ENCODE data around the gene NHLRC4. TPM values are rescaled to one million over a fixed set of nuclear protein-coding genes. Genes with fewer than 3 reads are reported as not detected.
A peak's percentile ranks its signal among the peaks of the same experiment; 100 is the strongest.

The NHLRC4 gene
- total and polyA plus RNA-seq, 2 of the 4 experiments (the other 2 are of a cell fraction), result 0.72 to 0.84 TPM

DNA sequence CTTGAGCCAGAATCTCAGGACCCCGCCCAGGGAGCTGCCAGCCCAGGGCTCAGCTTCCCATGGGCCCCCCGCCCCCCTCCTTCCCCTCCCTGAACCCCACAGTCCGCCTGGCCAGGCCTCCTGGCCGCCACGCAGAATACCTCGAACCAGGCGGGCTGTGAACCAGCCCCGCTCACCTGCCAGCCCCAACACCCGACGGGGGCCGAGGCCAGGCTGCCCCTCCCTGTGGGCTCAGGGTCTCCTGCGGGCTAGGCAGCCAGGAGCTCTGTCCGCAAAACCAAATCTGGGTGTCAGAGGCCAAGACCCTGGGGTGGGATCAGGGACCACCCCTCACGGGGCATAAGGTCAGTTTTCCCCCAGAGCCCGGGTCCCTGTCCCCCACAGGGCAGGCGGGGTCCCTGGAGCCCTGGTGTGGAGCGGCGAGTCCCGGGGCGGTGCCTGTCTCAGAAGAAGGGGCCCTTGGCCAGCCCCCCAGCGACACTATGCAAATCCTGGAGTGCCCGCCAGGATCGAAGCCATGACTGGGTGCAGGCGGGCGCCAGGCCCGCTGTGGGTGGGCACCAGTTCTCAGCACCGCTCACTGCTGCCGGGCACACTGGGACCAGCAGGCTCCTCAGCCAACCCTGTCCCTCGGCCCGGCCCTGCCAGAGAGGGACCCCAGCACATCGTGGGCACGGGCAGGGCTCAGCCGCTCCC is 13.1 kb upstream of the NHLRC4 start:
- peaks cover 9% of the 10 kb centered on the region; the same call in 1 of the 2 replicates for H4K20me1 ChIP-seq (ENCODE audit: insufficient read depth, low read length)
- intact Hi-C loops (cut with micrococcal nuclease), result no loop called here
- POLR2A ChIA-PET (ENCODE audit: unreplicated experiment), result no interaction called here
- H3K4me3 ChIP-seq (ENCODE audit: insufficient read depth, low read depth, low read length), result no peak overlapping the region
- H3K4me1 ChIP-seq (ENCODE audit: control insufficient read depth, insufficient read depth, low read length), result 0 out of 2 replicates have a peak, but pooled peaks cover 3% of the 10 kb centered on the region
- no peak overlapping the region for H2BK15ac ChIP-seq (ENCODE audit: low read depth, low read length)
- no peak overlapping the region for H2BK5ac ChIP-seq (ENCODE audit: low read depth, low read length, poor library complexity, severe bottlenecking)
- ATAC-seq (ENCODE audit: low read depth), result no peak
- H3K14ac ChIP-seq (replicated peaks; ENCODE audit: low read depth, low read length), result no peak overlapping the region
- CTCF ChIA-PET, result no interaction called here
- H3K9ac ChIP-seq (ENCODE audit: low read depth, low read length), result no peak overlapping the region
- H4K8ac ChIP-seq (ENCODE audit: low read depth in 2 of 2, low read length in 2 of 2), result no peak overlapping the region
- H3K9me1 ChIP-seq (ENCODE audit: insufficient read depth, low read length), result no peaks in the 10 kb centered on the region
- no peak overlapping the region for H3K18ac ChIP-seq (ENCODE audit: low read depth, low read length)
- no peak overlapping the region for H4K91ac ChIP-seq (ENCODE audit: insufficient read depth, low read depth, low read length)
- in situ Hi-C loops (cut with MboI; ENCODE audit: low sequenced_read_pairs), result no loop called here
- no peak overlapping the region for H2AFZ ChIP-seq (replicated peaks; ENCODE audit: low read length, poor library complexity)
- TSS peak; percentile 72 for BruUV-seq (replicated peaks)
- TF ChIP-seq RAD21 (IDR thresholded peaks at IDR 0.05; ENCODE audit: low read length), result no peak
- TF ChIP-seq MAFK (IDR thresholded peaks at IDR 0.05; ENCODE audit: low read depth, low read length), result no peak
- peaks cover 20% of the 10 kb centered on the region for H3K36me3 ChIP-seq (ENCODE audit: control insufficient read depth, insufficient read depth, low read length)
- H3K79me1 ChIP-seq (ENCODE audit: low read depth in 1 of 2, low read length in 2 of 2), result peaks cover 0 to under 1% of the 10 kb centered on the region in 2 experiments; a peak in 1 of 4 replicates
- no peak overlapping the region for H2BK20ac ChIP-seq (ENCODE audit: low read depth, low read length)
- no peak overlapping the region for H2BK120ac ChIP-seq (ENCODE audit: low read depth, low read length)
- no peak overlapping the region for H2AK9ac ChIP-seq (replicated peaks; ENCODE audit: low read depth, low read length, poor library complexity)
- no peak for DNase-seq
- no peak overlapping the region for H3K27ac ChIP-seq (ENCODE audit: insufficient read depth, low read length)
- 92% methylated on average over 21 of the region's 33 CpGs; no CpG with 5 or more reads in 1 of the 2 experiments for WGBS, 2 experiments (ENCODE audit: extremely low coverage in 2 of 2, insufficient read length in 1 of 2)
- no peaks in the 10 kb centered on the region for H3K9me3 ChIP-seq (ENCODE audit: control insufficient read depth, insufficient read depth, low read length)
- H3K4me2 ChIP-seq (ENCODE audit: low read depth, low read length), result no peak overlapping the region
- H3K4ac ChIP-seq (ENCODE audit: low read depth, low read length), result no peak overlapping the region
- H3K23ac ChIP-seq (ENCODE audit: low read depth, low read length), result no peak overlapping the region
- no peak overlapping the region for H3K56ac ChIP-seq (ENCODE audit: extremely low read depth, insufficient read depth, low read length)
- no peak overlapping the region for H4K5ac ChIP-seq (ENCODE audit: low read depth, low read length)
- dilution Hi-C loops (cut with HindIII; ENCODE audit: low sequenced_read_pairs, unreplicated experiment), result no loop called here
- H3K27me3 ChIP-seq (ENCODE audit: control insufficient read depth, insufficient read depth, low read length), result peaks cover 11% of the 10 kb centered on the region; the same call in 1 of the 2 replicates
- H2AK5ac ChIP-seq (ENCODE audit: low read depth, low read length), result no peak overlapping the region
